Body of pancreas (tissue), 4 donors: ENCODE data around the gene LINC01488. TPM values are rescaled to one million over a fixed set of nuclear protein-coding genes. Genes with fewer than 3 reads are reported as not detected.

Source experiments
- ATAC-seq: fragments of 150-250 bp; one replicate; pipeline ENCODE4 v1.9.1; 2016
- DNase-seq, 4 donors: peaks; one replicate each; pipeline ENCODE4 v3.0.0-alpha.2; 2019
- H3K27ac ChIP-seq, 4 donors: fragments of 200-600 bp; sonication (generic); 1 replicate in 3 of 4; 2 replicates in 1 of 4; pipeline versions ENCODE4 v1.5.1 to v1.6.1; 2016 to 2019; ENCODE audit warnings: mild to moderate bottlenecking in 1 of 4, mixed read lengths in 1 of 4, moderate library complexity in 1 of 4
- H3K27me3 ChIP-seq, 2 donors: fragments of 200-600 bp; sonication (generic); one replicate each; pipeline ENCODE4 v1.6.0; 2016; ENCODE audit warnings: mild to moderate bottlenecking in 1 of 2
- H3K36me3 ChIP-seq, 2 donors: fragments of 200-600 bp; sonication (generic); replicated peaks in 1 of 2; 2 replicates each; pipeline ENCODE4 v1.5.1; 2016; ENCODE audit warnings: low read depth in 2 of 2; ENCODE audit not compliant: insufficient read depth in 1 of 2
- H3K4me1 ChIP-seq: fragments of 200-600 bp; sonication (generic); one replicate; pipeline ENCODE4 v1.6.0; 2016
- H3K4me3 ChIP-seq, 2 donors: fragments of 200-600 bp; sonication (generic); 1 replicate in 1 of 2; 2 replicates in 1 of 2; pipeline ENCODE4 v1.5.1; 2016 to 2019
- H3K9me3 ChIP-seq, 3 donors: fragments of 200-600 bp; sonication (generic); 1 replicate in 2 of 3; 2 replicates in 1 of 3; pipeline ENCODE4 v1.5.1; 2016
- POLR2A ChIP-seq, 3 donors: fragments of 450-650 bp; IDR thresholded peaks; one replicate each; pipeline ENCODE4 v1.6.1; 2016; ENCODE audit warnings: antibody characterized with exemption in 3 of 3, mild to moderate bottlenecking in 2 of 3
- WGBS, 2 donors: methylation state at CpG; one replicate each; pipeline ENCODE4 v1.1.5; 2017; 5-methylcytosine and 5-hydroxymethylcytosine counted together
- intact Hi-C: fragments of 100-400 bp; cut with DNase I; formaldehyde crosslinking; loops from one replicate; pipeline ENCODE4 v1.15.1; 2023
- total RNA-seq, 2 donors: library from RNA; depleted of rRNA; stranded (reverse); fragments of >200 nt; gene quantifications; one replicate each; pipeline ENCODE4 v1.1.0, GENCODE V29; 2016
- TF ChIP-seq, protein P1 (sequence below), 7 experiments: fragments of 450-650 bp in 4 of 7; fragments of 200-600 bp in 3 of 7; sonication (generic) in 3 of 7; IDR thresholded peaks; one replicate each; pipeline ENCODE4 v1.5.1; 2016 to 2019; ENCODE audit warnings: antibody characterized with exemption in 7 of 7

The LINC01488 gene
- total RNA-seq, 2 donors from 2014 or later, result not detected

- Histone ChIP-seq H3K4me3 (no peak overlapping the region), H3K27me3 (no peaks in the 10 kb centered on the region), H3K4me1 (peaks cover 6% of the 10 kb centered on the region), H3K9me3 (peaks cover 0 to 5% (median 0%) of the 10 kb centered on the region in 3 donors), H3K36me3 (no peaks in the 10 kb centered on the region), H3K27ac (no peak overlapping the region)
- DNase-seq, result no peak
- ATAC-seq, result no peak
- WGBS, 2 donors, result 69 to 81% methylated on average over 4 to 6 of the region's 6 CpGs
- TF ChIP-seq POLR2A (IDR thresholded peaks at IDR 0.05), result no peak
- TF ChIP-seq, protein P1, sequence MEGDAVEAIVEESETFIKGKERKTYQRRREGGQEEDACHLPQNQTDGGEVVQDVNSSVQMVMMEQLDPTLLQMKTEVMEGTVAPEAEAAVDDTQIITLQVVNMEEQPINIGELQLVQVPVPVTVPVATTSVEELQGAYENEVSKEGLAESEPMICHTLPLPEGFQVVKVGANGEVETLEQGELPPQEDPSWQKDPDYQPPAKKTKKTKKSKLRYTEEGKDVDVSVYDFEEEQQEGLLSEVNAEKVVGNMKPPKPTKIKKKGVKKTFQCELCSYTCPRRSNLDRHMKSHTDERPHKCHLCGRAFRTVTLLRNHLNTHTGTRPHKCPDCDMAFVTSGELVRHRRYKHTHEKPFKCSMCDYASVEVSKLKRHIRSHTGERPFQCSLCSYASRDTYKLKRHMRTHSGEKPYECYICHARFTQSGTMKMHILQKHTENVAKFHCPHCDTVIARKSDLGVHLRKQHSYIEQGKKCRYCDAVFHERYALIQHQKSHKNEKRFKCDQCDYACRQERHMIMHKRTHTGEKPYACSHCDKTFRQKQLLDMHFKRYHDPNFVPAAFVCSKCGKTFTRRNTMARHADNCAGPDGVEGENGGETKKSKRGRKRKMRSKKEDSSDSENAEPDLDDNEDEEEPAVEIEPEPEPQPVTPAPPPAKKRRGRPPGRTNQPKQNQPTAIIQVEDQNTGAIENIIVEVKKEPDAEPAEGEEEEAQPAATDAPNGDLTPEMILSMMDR (IDR thresholded peaks at IDR 0.05), result no peak
- intact Hi-C loops, result no loop called here
Measured at GRCh38 chr11:69453151-69453550, 28.3 kb upstream of the LINC01488 start.

- ATAC-seq, result no peak
- H3K27ac ChIP-seq, result no peak overlapping the region
- H3K27me3 ChIP-seq, result no peaks in the 10 kb centered on the region
- WGBS, 2 donors, result 80 to 86% methylated on average over 7 of the region's 7 CpGs
- intact Hi-C loops, result no loop called here
- no peak for DNase-seq
- H3K9me3 ChIP-seq, result peaks cover 0 to 5% (median 0%) of the 10 kb centered on the region in 3 donors
- H3K4me1 ChIP-seq, result peaks cover 5% of the 10 kb centered on the region
- no peak overlapping the region for H3K4me3 ChIP-seq
- TF ChIP-seq, protein P1 (IDR thresholded peaks at IDR 0.05), result no peak
- TF ChIP-seq POLR2A (IDR thresholded peaks at IDR 0.05), result no peak
- H3K36me3 ChIP-seq, result no peaks in the 10 kb centered on the region
Measured at GRCh38 chr11:69454018-69454417, 27.4 kb upstream of the LINC01488 start.

DNA sequence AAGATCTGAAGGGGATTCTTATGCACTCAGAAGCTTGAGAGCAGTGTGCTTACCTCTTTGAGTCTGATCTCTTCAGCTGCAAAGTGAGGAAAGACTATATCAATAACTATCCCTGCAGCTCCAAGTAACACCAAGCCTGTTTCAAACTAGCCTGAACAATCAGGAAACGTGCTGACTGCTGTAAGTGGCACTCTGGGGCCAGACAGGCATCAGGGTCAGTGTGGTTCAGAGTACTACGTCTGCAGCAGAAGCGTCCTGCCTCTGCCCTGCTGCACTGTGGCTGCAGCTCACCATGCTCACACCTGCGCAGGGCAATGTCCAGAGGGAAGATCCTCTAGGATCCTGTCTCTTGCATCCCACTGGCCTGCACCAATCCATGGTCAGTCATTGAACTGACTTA is 25.5 kb upstream of the LINC01488 start:
- no peaks in the 10 kb centered on the region for H3K36me3 ChIP-seq
- TF ChIP-seq POLR2A (IDR thresholded peaks at IDR 0.05), result no peak
- TF ChIP-seq, protein P1 (IDR thresholded peaks at IDR 0.05), result no peak
- no peak overlapping the region for H3K27ac ChIP-seq
- intact Hi-C loops, result no loop called here
- no peak overlapping the region for H3K4me3 ChIP-seq
- no peaks in the 10 kb centered on the region for H3K4me1 ChIP-seq
- 72 to 100% methylated on average over 1 to 4 of the region's 4 CpGs for WGBS, 2 donors
- peaks cover 0 to 10% (median 0%) of the 10 kb centered on the region in 3 donors for H3K9me3 ChIP-seq
- no peak for ATAC-seq
- H3K27me3 ChIP-seq, result no peaks in the 10 kb centered on the region
- DNase-seq, result no peak

DNA sequence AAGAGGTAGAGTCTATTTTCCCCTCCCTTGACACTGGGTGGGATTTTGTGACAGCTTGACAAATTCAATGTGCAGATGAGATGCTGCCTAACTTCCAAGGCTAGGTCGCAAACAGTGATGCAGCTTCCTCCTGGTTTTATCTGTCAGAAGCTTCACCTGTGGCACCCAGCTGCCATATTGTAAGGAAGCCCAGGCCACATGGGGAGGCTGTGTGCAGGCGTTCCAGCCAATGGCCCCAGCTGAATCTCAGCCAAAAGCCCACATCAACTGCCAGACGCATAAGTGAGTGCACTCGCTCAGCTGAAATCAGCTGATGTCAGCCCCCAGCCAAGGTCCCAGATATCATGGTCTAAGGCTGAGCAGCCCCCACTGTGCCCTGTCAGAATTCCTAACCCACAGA is 24.8 kb upstream of the LINC01488 start:
- no peak for ATAC-seq
- DNase-seq, result no peak
- H3K27me3 ChIP-seq, result no peaks in the 10 kb centered on the region
- no peaks in the 10 kb centered on the region for H3K4me1 ChIP-seq
- H3K36me3 ChIP-seq, result no peaks in the 10 kb centered on the region
- WGBS, 2 donors, result 73 to 91% methylated on average over 4 of the region's 4 CpGs
- TF ChIP-seq POLR2A (IDR thresholded peaks at IDR 0.05), result no peak
- TF ChIP-seq, protein P1 (IDR thresholded peaks at IDR 0.05), result no peak
- peaks cover 0 to 11% (median 0%) of the 10 kb centered on the region in 3 donors for H3K9me3 ChIP-seq
- no peak overlapping the region for H3K4me3 ChIP-seq
- no peak overlapping the region for H3K27ac ChIP-seq
- intact Hi-C loops, result no loop called here

DNA sequence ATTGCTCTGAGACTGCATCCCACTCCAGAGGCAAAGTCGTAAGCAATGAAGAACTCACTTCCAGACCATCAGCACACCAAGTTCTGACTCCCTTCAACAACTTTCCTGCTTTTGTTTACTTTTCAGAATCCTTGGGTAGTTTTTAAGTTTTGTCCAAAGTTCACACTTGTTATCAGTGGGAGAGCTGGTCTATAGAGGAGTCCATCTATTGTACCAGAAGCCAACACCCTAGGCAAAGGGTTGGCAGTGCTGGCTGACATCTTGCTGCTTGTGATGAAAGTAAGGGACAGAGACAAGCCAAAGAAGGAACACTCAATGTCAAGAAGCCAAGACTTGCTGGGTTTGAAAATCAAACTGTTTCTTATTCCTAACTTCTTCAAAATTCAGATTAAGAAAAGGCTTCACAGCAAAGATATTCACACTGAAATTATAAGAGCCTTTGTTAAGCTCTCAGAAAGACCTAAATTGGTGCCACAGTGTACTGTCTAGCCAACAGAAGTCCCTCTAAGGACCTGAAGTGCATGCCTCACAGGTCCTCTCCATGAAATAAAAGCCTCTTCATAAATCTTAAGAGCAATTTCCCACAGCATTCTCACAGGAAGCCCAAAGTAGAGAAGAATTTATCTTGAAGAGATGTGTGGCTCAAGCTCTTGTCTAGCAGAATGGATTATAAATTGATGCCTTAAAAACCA is 21.5 kb upstream of the LINC01488 start:
- Histone ChIP-seq H3K4me1 (no peaks in the 10 kb centered on the region), H3K4me3 (no peak overlapping the region), H3K27ac (no peak overlapping the region), H3K27me3 (no peaks in the 10 kb centered on the region), H3K9me3 (peaks cover 0 to 11% (median 0%) of the 10 kb centered on the region in 3 donors), H3K36me3 (no peaks in the 10 kb centered on the region)
- ATAC-seq, result no peak
- intact Hi-C loops, result no loop called here
- no peak for DNase-seq
- WGBS, 2 donors, result 52 to 78% methylated on average over 1 of the region's 1 CpG
- TF ChIP-seq, protein P1 (IDR thresholded peaks at IDR 0.05), result no peak
- TF ChIP-seq POLR2A (IDR thresholded peaks at IDR 0.05), result no peak
